K562 (cell line): ENCODE measurements around the gene NIPSNAP3A. TPM values are rescaled to one million over a fixed set of nuclear protein-coding genes. Genes with fewer than 3 reads are reported as not detected.

ENCODE experiments used
- ATF1 ChIP-seq, 2 experiments: fragments of 450-650 bp in 1 of 2; IDR thresholded peaks; 2 replicates each; pipeline ENCODE4 v1.6.1; 2016; ENCODE audit warnings: missing compliant biosample characterization in 1 of 2, missing genetic modification characterization in 1 of 2
- CCNT2 ChIP-seq: IDR thresholded peaks from 2 replicates; pipeline ENCODE4 v1.6.1; 2011; ENCODE audit warnings: borderline replicate concordance, low read depth, mild to moderate bottlenecking, moderate library complexity, mixed read lengths, low read length; ENCODE audit not compliant: insufficient read length; ENCODE audit errors: extremely low read depth
- CSDE1 ChIP-seq, 2 experiments: fragments of 450-650 bp; IDR thresholded peaks; 2 replicates each; pipeline ENCODE4 v1.6.1; 2016; ENCODE audit warnings: mild to moderate bottlenecking in 1 of 2
- CTBP1 ChIP-seq: fragments of 450-650 bp; IDR thresholded peaks from 2 replicates; pipeline ENCODE4 v1.6.1; 2016; ENCODE audit warnings: borderline replicate concordance
- ETV6 ChIP-seq, 3 experiments: fragments of 150-350 bp in 1 of 3; sonication (generic) in 1 of 3; formaldehyde crosslinking in 1 of 3; IDR thresholded peaks; 2 replicates each; pipeline versions ENCODE4 v1.6.1 to v1.8.0; 2014 to 2022; ENCODE audit warnings: borderline replicate concordance in 2 of 3, low read depth in 2 of 3, antibody characterized with exemption in 1 of 3, low read length in 1 of 3, mild to moderate bottlenecking in 1 of 3, missing genetic modification reagents in 1 of 3
- FOSL1 ChIP-seq: fragments of 200-800 bp; sonication (Bioruptor generic); conservative IDR thresholded peaks from 2 replicates; pipeline ENCODE4 v1.6.1; 2016; ENCODE audit warnings: missing genetic modification characterization, missing compliant biosample characterization
- HNRNPK ChIP-seq: fragments of 200-400 bp; formaldehyde crosslinking; IDR thresholded peaks from one replicate; pipeline ENCODE4 v1.6.1; 2018; ENCODE audit warnings: mild to moderate bottlenecking, low read depth, low read length; ENCODE audit not compliant: poor library complexity, severe bottlenecking
- IFI16 ChIP-seq: fragments of 250-450 bp; sonication (Bioruptor Pico); IDR thresholded peaks from 2 replicates; pipeline ENCODE4 v2.1.2; 2022; ENCODE audit warnings: mild to moderate bottlenecking, inconsistent platforms
- JUN ChIP-seq, 2 experiments: sonication (generic) in 1 of 2; formaldehyde crosslinking in 1 of 2; IDR thresholded peaks; 2 replicates each; pipeline versions ENCODE4 v1.6.1 to v1.8.0; 2012 to 2022; ENCODE audit warnings: borderline replicate concordance in 2 of 2, mild to moderate bottlenecking in 2 of 2, improper control_type of control experiment in 1 of 2, low read depth in 1 of 2, low read length in 1 of 2, missing genetic modification reagents in 1 of 2
- KLF13 ChIP-seq: fragments of 450-650 bp; IDR thresholded peaks from 2 replicates; pipeline ENCODE4 v1.6.1; 2016; ENCODE audit warnings: missing genetic modification characterization, low read depth, mild to moderate bottlenecking, missing compliant biosample characterization, moderate library complexity, borderline replicate concordance
- NBN ChIP-seq: fragments of 450-650 bp; IDR thresholded peaks from 2 replicates; pipeline ENCODE4 v1.6.1; 2016; ENCODE audit warnings: low read depth, mild to moderate bottlenecking
- PCBP1 ChIP-seq: fragments of 200-400 bp; formaldehyde crosslinking; IDR thresholded peaks from 2 replicates; pipeline ENCODE4 v1.6.1; 2018; ENCODE audit warnings: mild to moderate bottlenecking, low read depth, low read length; ENCODE audit not compliant: poor library complexity, severe bottlenecking
- PHB2 ChIP-seq: fragments of 450-650 bp; IDR thresholded peaks from 2 replicates; pipeline ENCODE4 v1.6.1; 2017; ENCODE audit warnings: low read depth
- PRMT5 ChIP-seq: sonication (generic); formaldehyde crosslinking; IDR thresholded peaks from 2 replicates; pipeline ENCODE4 v1.5.0; 2020; ENCODE audit warnings: missing genetic modification reagents
- PRPF4 ChIP-seq: fragments of 200-400 bp; formaldehyde crosslinking; IDR thresholded peaks from one replicate; pipeline ENCODE4 v1.6.1; 2017; ENCODE audit warnings: low read length, low read depth, mild to moderate bottlenecking; ENCODE audit not compliant: insufficient read depth, poor library complexity, severe bottlenecking
- SPI1 ChIP-seq: IDR thresholded peaks from 2 replicates; pipeline ENCODE4 v1.6.1; 2011; ENCODE audit warnings: low read depth, low read length, control low read depth, borderline replicate concordance
- ZNF175 ChIP-seq: fragments of 200-800 bp; sonication (Bioruptor generic); IDR thresholded peaks from 2 replicates; pipeline ENCODE4 v1.6.1; 2016; ENCODE audit warnings: low read depth, mild to moderate bottlenecking, missing genetic modification characterization, missing compliant biosample characterization
- polyA plus RNA-seq, 8 experiments: library from polyadenylated mRNA; depleted of rRNA in 4 of 8; stranded (reverse) in 5 of 8; unstranded in 3 of 8; fragments of >200 nt; fragmentation: Nextera tagmentation in 2 of 8; fragmentation: Illumina TruSeq in 1 of 8; extraction: Ambion mirVana in 2 of 8; extraction: Trizol in 1 of 8; gene quantifications; 2 replicates each; pipeline versions ENCODE4 v1.2.1 to v1.2.3, GENCODE V29; 2011 to 2014; ENCODE audit warnings: inconsistent platforms in 1 of 8, missing spikeins in 1 of 8
- total RNA-seq, 7 experiments: library from RNA; depleted of rRNA in 6 of 7; stranded (reverse); fragments of >200 nt in 6 of 7; fragmentation: Illumina TruSeq in 2 of 7; extraction: Trizol in 2 of 7; gene quantifications; 2 replicates each; pipeline versions ENCODE4 v1.2.1 to v1.2.3, GENCODE V29; 2011 to 2021; ENCODE audit warnings: low replicate concordance in 1 of 7
- TF ChIP-seq, protein P1 (sequence below): sonication (generic); formaldehyde crosslinking; IDR thresholded peaks from 2 replicates; pipeline ENCODE4 v1.8.1; 2023; ENCODE audit warnings: mild to moderate bottlenecking, missing genetic modification reagents
- TF ChIP-seq, protein P2 (sequence below): fragments of 200-400 bp; formaldehyde crosslinking; IDR thresholded peaks from 2 replicates; pipeline ENCODE4 v1.6.1; 2017; ENCODE audit warnings: mild to moderate bottlenecking, low read depth, low read length, moderate library complexity
- TF ChIP-seq, protein P3 (sequence below): fragments of 450-650 bp; IDR thresholded peaks from 2 replicates; pipeline ENCODE4 v1.7.1; 2018; ENCODE audit warnings: mild to moderate bottlenecking, low read depth; ENCODE audit not compliant: partially characterized antibody

NIPSNAP3A gene
- total and polyA plus RNA-seq, 9 of the 15 experiments (the other 6 are each of a cell fraction or from before 2014, with no cell fraction given) = 25.3 to 132 (median 40.5) TPM

DNA sequence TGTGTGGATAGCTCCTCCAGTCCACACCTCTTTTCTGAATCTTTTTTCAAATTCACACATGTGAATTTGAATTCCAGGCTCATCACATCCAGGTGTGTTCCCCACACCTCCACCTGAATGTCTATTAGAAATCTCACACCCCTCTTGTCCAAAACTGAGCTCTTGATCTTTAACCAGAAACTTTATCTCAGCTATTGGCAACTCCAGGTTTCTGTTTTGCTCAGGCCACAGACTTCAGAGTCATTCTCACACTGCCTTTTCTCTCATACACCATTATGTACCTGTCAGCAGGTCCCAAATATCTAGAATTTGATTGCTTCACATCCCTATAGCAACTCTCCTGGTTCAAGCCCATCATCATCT lies 28.1 kb downstream of the NIPSNAP3A start (continued):
- TF ChIP-seq, protein P1, sequence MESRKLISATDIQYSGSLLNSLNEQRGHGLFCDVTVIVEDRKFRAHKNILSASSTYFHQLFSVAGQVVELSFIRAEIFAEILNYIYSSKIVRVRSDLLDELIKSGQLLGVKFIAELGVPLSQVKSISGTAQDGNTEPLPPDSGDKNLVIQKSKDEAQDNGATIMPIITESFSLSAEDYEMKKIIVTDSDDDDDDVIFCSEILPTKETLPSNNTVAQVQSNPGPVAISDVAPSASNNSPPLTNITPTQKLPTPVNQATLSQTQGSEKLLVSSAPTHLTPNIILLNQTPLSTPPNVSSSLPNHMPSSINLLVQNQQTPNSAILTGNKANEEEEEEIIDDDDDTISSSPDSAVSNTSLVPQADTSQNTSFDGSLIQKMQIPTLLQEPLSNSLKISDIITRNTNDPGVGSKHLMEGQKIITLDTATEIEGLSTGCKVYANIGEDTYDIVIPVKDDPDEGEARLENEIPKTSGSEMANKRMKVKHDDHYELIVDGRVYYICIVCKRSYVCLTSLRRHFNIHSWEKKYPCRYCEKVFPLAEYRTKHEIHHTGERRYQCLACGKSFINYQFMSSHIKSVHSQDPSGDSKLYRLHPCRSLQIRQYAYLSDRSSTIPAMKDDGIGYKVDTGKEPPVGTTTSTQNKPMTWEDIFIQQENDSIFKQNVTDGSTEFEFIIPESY (CRISPR knock-in tag) = 0 out of 2 replicates have a peak, but pooled peaks have one; percentile 5
- TF ChIP-seq JUN (IDR thresholded peaks at IDR 0.05; ENCODE audit: borderline replicate concordance, low read depth, low read length) = no peak
- TF ChIP-seq JUN (CRISPR knock-in tag; IDR thresholded peaks at IDR 0.05; ENCODE audit: borderline replicate concordance) = no peak
- TF ChIP-seq, protein P2, sequence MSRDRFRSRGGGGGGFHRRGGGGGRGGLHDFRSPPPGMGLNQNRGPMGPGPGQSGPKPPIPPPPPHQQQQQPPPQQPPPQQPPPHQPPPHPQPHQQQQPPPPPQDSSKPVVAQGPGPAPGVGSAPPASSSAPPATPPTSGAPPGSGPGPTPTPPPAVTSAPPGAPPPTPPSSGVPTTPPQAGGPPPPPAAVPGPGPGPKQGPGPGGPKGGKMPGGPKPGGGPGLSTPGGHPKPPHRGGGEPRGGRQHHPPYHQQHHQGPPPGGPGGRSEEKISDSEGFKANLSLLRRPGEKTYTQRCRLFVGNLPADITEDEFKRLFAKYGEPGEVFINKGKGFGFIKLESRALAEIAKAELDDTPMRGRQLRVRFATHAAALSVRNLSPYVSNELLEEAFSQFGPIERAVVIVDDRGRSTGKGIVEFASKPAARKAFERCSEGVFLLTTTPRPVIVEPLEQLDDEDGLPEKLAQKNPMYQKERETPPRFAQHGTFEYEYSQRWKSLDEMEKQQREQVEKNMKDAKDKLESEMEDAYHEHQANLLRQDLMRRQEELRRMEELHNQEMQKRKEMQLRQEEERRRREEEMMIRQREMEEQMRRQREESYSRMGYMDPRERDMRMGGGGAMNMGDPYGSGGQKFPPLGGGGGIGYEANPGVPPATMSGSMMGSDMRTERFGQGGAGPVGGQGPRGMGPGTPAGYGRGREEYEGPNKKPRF = no peak
- no peak for TF ChIP-seq ETV6 (IDR thresholded peaks at IDR 0.05; ENCODE audit: borderline replicate concordance in 1 of 2, low read depth in 2 of 2, low read length in 1 of 2)
- TF ChIP-seq ETV6 (CRISPR knock-in tag; IDR thresholded peaks at IDR 0.05; ENCODE audit: borderline replicate concordance) = no peak
- TF ChIP-seq NBN = 0 out of 2 replicates have a peak, but pooled peaks have one; percentile 8
- TF ChIP-seq ZNF175 = 0 out of 2 replicates have a peak, but pooled peaks have one; percentile 10
- TF ChIP-seq ATF1 (CRISPR knock-in tag; IDR thresholded peaks at IDR 0.05) = no peak
- TF ChIP-seq ATF1 (tag; IDR thresholded peaks at IDR 0.05) = peak; percentile 66
- TF ChIP-seq, protein P3, sequence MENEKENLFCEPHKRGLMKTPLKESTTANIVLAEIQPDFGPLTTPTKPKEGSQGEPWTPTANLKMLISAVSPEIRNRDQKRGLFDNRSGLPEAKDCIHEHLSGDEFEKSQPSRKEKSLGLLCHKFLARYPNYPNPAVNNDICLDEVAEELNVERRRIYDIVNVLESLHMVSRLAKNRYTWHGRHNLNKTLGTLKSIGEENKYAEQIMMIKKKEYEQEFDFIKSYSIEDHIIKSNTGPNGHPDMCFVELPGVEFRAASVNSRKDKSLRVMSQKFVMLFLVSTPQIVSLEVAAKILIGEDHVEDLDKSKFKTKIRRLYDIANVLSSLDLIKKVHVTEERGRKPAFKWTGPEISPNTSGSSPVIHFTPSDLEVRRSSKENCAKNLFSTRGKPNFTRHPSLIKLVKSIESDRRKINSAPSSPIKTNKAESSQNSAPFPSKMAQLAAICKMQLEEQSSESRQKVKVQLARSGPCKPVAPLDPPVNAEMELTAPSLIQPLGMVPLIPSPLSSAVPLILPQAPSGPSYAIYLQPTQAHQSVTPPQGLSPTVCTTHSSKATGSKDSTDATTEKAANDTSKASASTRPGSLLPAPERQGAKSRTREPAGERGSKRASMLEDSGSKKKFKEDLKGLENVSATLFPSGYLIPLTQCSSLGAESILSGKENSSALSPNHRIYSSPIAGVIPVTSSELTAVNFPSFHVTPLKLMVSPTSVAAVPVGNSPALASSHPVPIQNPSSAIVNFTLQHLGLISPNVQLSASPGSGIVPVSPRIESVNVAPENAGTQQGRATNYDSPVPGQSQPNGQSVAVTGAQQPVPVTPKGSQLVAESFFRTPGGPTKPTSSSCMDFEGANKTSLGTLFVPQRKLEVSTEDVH = peak; percentile 3
- no peak for TF ChIP-seq PCBP1
- no peak for TF ChIP-seq CCNT2
- TF ChIP-seq HNRNPK = no peak
- 0 out of 2 replicates have a peak, but pooled peaks have one; percentile 11 for TF ChIP-seq SPI1
- peak; percentile 54 for TF ChIP-seq FOSL1 (tag)
- no peak for TF ChIP-seq PRMT5
- TF ChIP-seq IFI16 (CRISPR knock-in tag) = no peak
- TF ChIP-seq PRPF4 = no peak
- TF ChIP-seq CSDE1 (IDR thresholded peaks at IDR 0.05) = no peak
- no peak for TF ChIP-seq PHB2
- 0 out of 2 replicates have a peak, but pooled peaks have one; percentile 4 for TF ChIP-seq CTBP1
- TF ChIP-seq KLF13 (tag) = no peak
